Trophoblast cell (in vitro differentiated cells and primary cell): ENCODE measurements around the gene TEX19.

Experiments
- DNase-seq, 2 donors: peaks; one replicate each; pipeline ENCODE4 v3.0.0-alpha.2; 2016
- H2AFZ ChIP-seq: 2 replicates; pipeline ENCODE4 v1.6.1; 2013; ENCODE audit warnings: low read length, moderate library complexity, mild to moderate bottlenecking; ENCODE audit not compliant: insufficient read depth, poor library complexity
- H2AK5ac ChIP-seq: 2 replicates; pipeline ENCODE4 v1.6.1; 2013; ENCODE audit warnings: mild to moderate bottlenecking, low read length
- H2BK120ac ChIP-seq: 2 replicates; pipeline ENCODE4 v1.6.1; 2013; ENCODE audit warnings: low read length, mild to moderate bottlenecking, moderate library complexity; ENCODE audit not compliant: insufficient read depth, poor library complexity
- H2BK12ac ChIP-seq: 2 replicates; pipeline ENCODE4 v1.6.1; 2013; ENCODE audit warnings: mild to moderate bottlenecking, low read length, moderate library complexity
- H2BK5ac ChIP-seq: 2 replicates; pipeline ENCODE4 v1.6.1; 2013; ENCODE audit warnings: low read length, low read depth, moderate library complexity, mild to moderate bottlenecking; ENCODE audit not compliant: poor library complexity
- H3K14ac ChIP-seq: 2 replicates; pipeline ENCODE4 v1.6.1; 2013; ENCODE audit warnings: mild to moderate bottlenecking, low read length
- H3K18ac ChIP-seq: 2 replicates; pipeline ENCODE4 v1.6.1; 2013; ENCODE audit warnings: mild to moderate bottlenecking, low read length
- H3K23ac ChIP-seq: 2 replicates; pipeline ENCODE4 v1.6.1; 2013; ENCODE audit warnings: low read length
- H3K27ac ChIP-seq: 2 replicates; pipeline ENCODE4 v1.5.1; 2013; ENCODE audit warnings: low read depth, mild to moderate bottlenecking, inconsistent platforms, low read length, moderate library complexity
- H3K27me3 ChIP-seq: 2 replicates; pipeline ENCODE4 v1.6.1; 2013; ENCODE audit warnings: inconsistent platforms, mild to moderate bottlenecking, low read length, moderate library complexity; ENCODE audit not compliant: insufficient read depth
- H3K36me3 ChIP-seq, 2 experiments: 1 replicate in 1 of 2; 2 replicates in 1 of 2; pipeline ENCODE4 v1.6.1; 2013; ENCODE audit warnings: low read length in 2 of 2, mild to moderate bottlenecking in 2 of 2, moderate library complexity in 1 of 2; ENCODE audit not compliant: insufficient read depth in 2 of 2, control insufficient read depth in 1 of 2
- H3K4ac ChIP-seq: 2 replicates; pipeline ENCODE4 v1.6.1; 2013; ENCODE audit warnings: low read depth, mild to moderate bottlenecking, low read length, moderate library complexity
- H3K4me1 ChIP-seq, 2 experiments: 1 replicate in 1 of 2; 2 replicates in 1 of 2; pipeline ENCODE4 v1.6.1; 2013; ENCODE audit warnings: low read length in 2 of 2, mild to moderate bottlenecking in 2 of 2, moderate library complexity in 1 of 2; ENCODE audit not compliant: insufficient read depth in 2 of 2, control insufficient read depth in 1 of 2
- H3K4me2 ChIP-seq: 2 replicates; pipeline ENCODE4 v1.6.1; 2013; ENCODE audit warnings: inconsistent platforms, mild to moderate bottlenecking, low read length, moderate library complexity
- H3K4me3 ChIP-seq: 2 replicates; pipeline ENCODE4 v1.5.1; 2013; ENCODE audit warnings: mild to moderate bottlenecking, low read depth, low read length, inconsistent platforms
- H3K79me1 ChIP-seq: one replicate; pipeline ENCODE4 v1.6.1; 2013; ENCODE audit warnings: low read length
- H3K79me2 ChIP-seq: 2 replicates; pipeline ENCODE4 v1.6.1; 2013; ENCODE audit warnings: low read length, mild to moderate bottlenecking; ENCODE audit not compliant: control insufficient read depth, insufficient read depth, poor library complexity
- H3K9ac ChIP-seq: 2 replicates; pipeline ENCODE4 v1.6.1; 2013; ENCODE audit warnings: mild to moderate bottlenecking, low read length
- H3K9me3 ChIP-seq: 2 replicates; pipeline ENCODE4 v1.6.1; 2013; ENCODE audit warnings: low read depth, mild to moderate bottlenecking, control low read depth, inconsistent platforms, low read length; ENCODE audit not compliant: insufficient read depth
- H4K12ac ChIP-seq: 2 replicates; pipeline ENCODE4 v1.6.1; 2013; ENCODE audit warnings: low read depth, mild to moderate bottlenecking, low read length, moderate library complexity
- H4K8ac ChIP-seq: 2 replicates; pipeline ENCODE4 v1.6.1; 2013; ENCODE audit warnings: low read depth, mild to moderate bottlenecking, low read length, moderate library complexity
- H4K91ac ChIP-seq: one replicate; pipeline ENCODE4 v1.6.1; 2013; ENCODE audit warnings: low read depth, mild to moderate bottlenecking, low read length, moderate library complexity
- WGBS: extraction: QIAGEN DNeasy Blood & Tissue Kit; methylation state at CpG from one replicate; pipeline ENCODE4 v1.1.7; 2013; ENCODE audit warnings: missing lambda C conversion rate; ENCODE audit not compliant: insufficient read length, insufficient coverage; ENCODE audit errors: extremely low coverage; 5-methylcytosine and 5-hydroxymethylcytosine counted together

The TEX19 gene

DNA sequence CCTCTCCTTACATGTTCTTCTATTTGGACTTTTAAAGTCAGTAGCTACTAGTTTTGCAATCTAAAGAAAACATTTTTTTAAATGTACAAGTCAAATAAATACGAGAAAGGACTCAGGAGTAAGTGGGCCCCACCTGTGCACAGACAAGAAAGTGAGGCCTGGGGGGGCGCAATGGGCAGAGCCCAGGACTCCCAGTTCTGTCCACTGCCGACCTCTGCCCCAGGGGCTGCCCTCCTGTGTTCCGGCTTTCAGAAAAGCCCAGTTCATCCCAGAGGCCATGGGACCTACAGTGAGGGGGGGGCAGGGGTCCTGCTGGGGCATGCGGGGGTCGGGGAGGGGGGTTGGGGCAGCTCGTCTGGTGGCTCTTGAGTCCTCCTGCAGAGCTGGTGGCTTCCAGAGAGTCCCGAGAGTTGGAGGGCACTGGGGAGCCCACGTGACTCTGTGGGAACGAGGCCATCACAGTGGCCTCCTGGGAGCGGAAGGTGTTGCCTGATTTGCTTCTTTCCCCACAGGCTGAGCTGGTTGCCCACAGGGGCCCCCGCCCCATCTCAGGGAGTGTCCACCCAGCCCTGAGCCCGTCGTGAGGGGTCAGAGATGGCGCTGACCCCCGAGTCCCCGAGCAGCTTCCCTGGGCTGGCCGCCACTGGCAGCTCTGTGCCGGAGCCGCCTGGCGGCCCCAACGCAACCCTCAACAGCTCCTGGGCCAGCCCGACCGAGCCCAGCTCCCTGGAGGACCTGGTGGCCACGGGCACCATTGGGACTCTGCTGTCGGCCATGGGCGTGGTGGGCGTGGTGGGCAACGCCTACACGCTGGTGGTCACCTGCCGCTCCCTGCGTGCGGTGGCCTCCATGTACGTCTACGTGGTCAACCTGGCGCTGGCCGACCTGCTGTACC lies 14.9 kb downstream of the TEX19 start:
- H3K4me2 ChIP-seq, result no peak overlapping the region
- H3K18ac ChIP-seq, result no peak overlapping the region
- H3K23ac ChIP-seq, result no peak overlapping the region
- no peak overlapping the region for H2BK5ac ChIP-seq
- no peaks in the 10 kb centered on the region for H3K79me1 ChIP-seq
- no peak overlapping the region for H4K91ac ChIP-seq
- H3K9ac ChIP-seq, result no peak overlapping the region
- no peaks in the 10 kb centered on the region for H3K79me2 ChIP-seq
- H2AK5ac ChIP-seq, result no peak overlapping the region
- H3K14ac ChIP-seq, result no peak overlapping the region
- WGBS, result no CpG with 5 or more reads among the region's 37 CpGs
- peaks cover 0 to 3% of the 10 kb centered on the region in 2 experiments for H3K4me1 ChIP-seq
- H3K4ac ChIP-seq, result no peak overlapping the region
- H2AFZ ChIP-seq, result no peak overlapping the region
- H2BK12ac ChIP-seq, result no peak overlapping the region
- no peak for DNase-seq
- no peak overlapping the region for H2BK120ac ChIP-seq
- no peak overlapping the region for H4K12ac ChIP-seq
- H3K9me3 ChIP-seq, result peaks cover 28% of the 10 kb centered on the region
- H4K8ac ChIP-seq, result no peak overlapping the region
- no peak overlapping the region for H3K4me3 ChIP-seq
- no peak overlapping the region for H3K27ac ChIP-seq
- no peaks in the 10 kb centered on the region for H3K36me3 ChIP-seq
- H3K27me3 ChIP-seq, result peaks cover 25% of the 10 kb centered on the region

DNA sequence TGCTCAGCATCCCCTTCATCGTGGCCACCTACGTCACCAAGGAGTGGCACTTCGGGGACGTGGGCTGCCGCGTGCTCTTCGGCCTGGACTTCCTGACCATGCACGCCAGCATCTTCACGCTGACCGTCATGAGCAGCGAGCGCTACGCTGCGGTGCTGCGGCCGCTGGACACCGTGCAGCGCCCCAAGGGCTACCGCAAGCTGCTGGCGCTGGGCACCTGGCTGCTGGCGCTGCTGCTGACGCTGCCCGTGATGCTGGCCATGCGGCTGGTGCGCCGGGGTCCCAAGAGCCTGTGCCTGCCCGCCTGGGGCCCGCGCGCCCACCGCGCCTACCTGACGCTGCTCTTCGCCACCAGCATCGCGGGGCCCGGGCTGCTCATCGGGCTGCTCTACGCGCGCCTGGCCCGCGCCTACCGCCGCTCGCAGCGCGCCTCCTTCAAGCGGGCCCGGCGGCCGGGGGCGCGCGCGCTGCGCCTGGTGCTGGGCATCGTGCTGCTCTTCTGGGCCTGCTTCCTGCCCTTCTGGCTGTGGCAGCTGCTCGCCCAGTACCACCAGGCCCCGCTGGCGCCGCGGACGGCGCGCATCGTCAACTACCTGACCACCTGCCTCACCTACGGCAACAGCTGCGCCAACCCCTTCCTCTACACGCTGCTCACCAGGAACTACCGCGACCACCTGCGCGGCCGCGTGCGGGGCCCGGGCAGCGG lies 15.7 kb downstream of the TEX19 start:
- no peak overlapping the region for H3K4me2 ChIP-seq
- H2AK5ac ChIP-seq, result no peak overlapping the region
- WGBS, result no CpG with 5 or more reads among the region's 79 CpGs
- no peak overlapping the region for H4K91ac ChIP-seq
- H3K4me1 ChIP-seq, result peaks cover 0 to 3% of the 10 kb centered on the region in 2 experiments
- no peak overlapping the region for H3K4ac ChIP-seq
- H3K9ac ChIP-seq, result no peak overlapping the region
- no peak overlapping the region for H2BK5ac ChIP-seq
- H3K14ac ChIP-seq, result no peak overlapping the region
- no peak overlapping the region for H3K18ac ChIP-seq
- H2AFZ ChIP-seq, result no peak overlapping the region
- H3K27me3 ChIP-seq, result peaks cover 25% of the 10 kb centered on the region
- H3K79me1 ChIP-seq, result no peaks in the 10 kb centered on the region
- DNase-seq, result no peak
- no peak overlapping the region for H3K23ac ChIP-seq
- no peaks in the 10 kb centered on the region for H3K79me2 ChIP-seq
- H2BK12ac ChIP-seq, result no peak overlapping the region
- H3K27ac ChIP-seq, result no peak overlapping the region
- no peak overlapping the region for H4K12ac ChIP-seq
- no peaks in the 10 kb centered on the region for H3K36me3 ChIP-seq
- H3K4me3 ChIP-seq, result no peak overlapping the region
- peaks cover 29% of the 10 kb centered on the region for H3K9me3 ChIP-seq
- H4K8ac ChIP-seq, result no peak overlapping the region
- H2BK120ac ChIP-seq, result no peak overlapping the region

GRCh38 chr17:82375359-82376041 lies 16.5 kb downstream of the TEX19 start:
- WGBS, result no CpG with 5 or more reads among the region's 46 CpGs
- peaks cover 22% of the 10 kb centered on the region for H3K27me3 ChIP-seq

GRCh38 chr17:82376042-82376730 lies 17.1 kb downstream of the TEX19 start:
- peaks cover 26% of the 10 kb centered on the region for H3K9me3 ChIP-seq
- H3K27ac ChIP-seq, result no peak overlapping the region
- H4K8ac ChIP-seq, result no peak overlapping the region
- H2BK12ac ChIP-seq, result no peak overlapping the region
- no peak overlapping the region for H2AFZ ChIP-seq
- no peak overlapping the region for H2BK120ac ChIP-seq
- H3K14ac ChIP-seq, result no peak overlapping the region
- H3K79me2 ChIP-seq, result no peaks in the 10 kb centered on the region
- H3K36me3 ChIP-seq, result no peaks in the 10 kb centered on the region
- peaks cover 0 to 3% of the 10 kb centered on the region in 2 experiments for H3K4me1 ChIP-seq
- no peak overlapping the region for H2AK5ac ChIP-seq
- H3K23ac ChIP-seq, result no peak overlapping the region
- H3K4ac ChIP-seq, result no peak overlapping the region
- no peak overlapping the region for H3K9ac ChIP-seq
- no peak overlapping the region for H3K4me2 ChIP-seq
- no peak overlapping the region for H3K4me3 ChIP-seq
- no CpG with 5 or more reads among the region's 16 CpGs for WGBS
- no peaks in the 10 kb centered on the region for H3K79me1 ChIP-seq
- H4K12ac ChIP-seq, result no peak overlapping the region
- H2BK5ac ChIP-seq, result no peak overlapping the region
- no peak for DNase-seq
- peaks cover 15% of the 10 kb centered on the region for H3K27me3 ChIP-seq
- H3K18ac ChIP-seq, result no peak overlapping the region
- H4K91ac ChIP-seq, result no peak overlapping the region

More at GRCh38 chr17:82375359-82376041, 16.5 kb downstream of the TEX19 start:
- H2BK5ac ChIP-seq, result no peak overlapping the region
- H3K79me1 ChIP-seq, result no peaks in the 10 kb centered on the region
- H3K23ac ChIP-seq, result no peak overlapping the region
- H3K9me3 ChIP-seq, result peaks cover 30% of the 10 kb centered on the region
- no peak overlapping the region for H3K4ac ChIP-seq
- H4K91ac ChIP-seq, result no peak overlapping the region
- H2BK120ac ChIP-seq, result no peak overlapping the region
- H2BK12ac ChIP-seq, result no peak overlapping the region
- H3K9ac ChIP-seq, result no peak overlapping the region
- H3K36me3 ChIP-seq, result no peaks in the 10 kb centered on the region
- no peak overlapping the region for H3K14ac ChIP-seq
- no peak overlapping the region for H3K4me2 ChIP-seq
- no peak for DNase-seq
- H2AK5ac ChIP-seq, result no peak overlapping the region
- H2AFZ ChIP-seq, result no peak overlapping the region
- H3K4me1 ChIP-seq, result peaks cover 0 to 3% of the 10 kb centered on the region in 2 experiments
- H3K18ac ChIP-seq, result no peak overlapping the region
- no peak overlapping the region for H4K8ac ChIP-seq
- H3K79me2 ChIP-seq, result no peaks in the 10 kb centered on the region
- no peak overlapping the region for H3K27ac ChIP-seq
- no peak overlapping the region for H4K12ac ChIP-seq
- H3K4me3 ChIP-seq, result no peak overlapping the region
